Loucy (cell line): ENCODE data around the gene NARF.

Experiments
- EZH2phosphoT487 ChIP-seq: fragments of 200-600 bp; IDR thresholded peaks from 2 replicates; pipeline ENCODE4 v1.6.1; 2018; ENCODE audit warnings: antibody characterized with exemption, mild to moderate bottlenecking, moderate library complexity, borderline replicate concordance
- TF ChIP-seq, protein P1 (sequence below): fragments of 200-600 bp; sonication (generic); conservative IDR thresholded peaks from 2 replicates; pipeline ENCODE4 v1.5.1; 2014; ENCODE audit warnings: mild to moderate bottlenecking, antibody characterized with exemption, low read length

- TF ChIP-seq, protein P1, sequence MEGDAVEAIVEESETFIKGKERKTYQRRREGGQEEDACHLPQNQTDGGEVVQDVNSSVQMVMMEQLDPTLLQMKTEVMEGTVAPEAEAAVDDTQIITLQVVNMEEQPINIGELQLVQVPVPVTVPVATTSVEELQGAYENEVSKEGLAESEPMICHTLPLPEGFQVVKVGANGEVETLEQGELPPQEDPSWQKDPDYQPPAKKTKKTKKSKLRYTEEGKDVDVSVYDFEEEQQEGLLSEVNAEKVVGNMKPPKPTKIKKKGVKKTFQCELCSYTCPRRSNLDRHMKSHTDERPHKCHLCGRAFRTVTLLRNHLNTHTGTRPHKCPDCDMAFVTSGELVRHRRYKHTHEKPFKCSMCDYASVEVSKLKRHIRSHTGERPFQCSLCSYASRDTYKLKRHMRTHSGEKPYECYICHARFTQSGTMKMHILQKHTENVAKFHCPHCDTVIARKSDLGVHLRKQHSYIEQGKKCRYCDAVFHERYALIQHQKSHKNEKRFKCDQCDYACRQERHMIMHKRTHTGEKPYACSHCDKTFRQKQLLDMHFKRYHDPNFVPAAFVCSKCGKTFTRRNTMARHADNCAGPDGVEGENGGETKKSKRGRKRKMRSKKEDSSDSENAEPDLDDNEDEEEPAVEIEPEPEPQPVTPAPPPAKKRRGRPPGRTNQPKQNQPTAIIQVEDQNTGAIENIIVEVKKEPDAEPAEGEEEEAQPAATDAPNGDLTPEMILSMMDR, result no peak
- no peak for TF ChIP-seq EZH2phosphoT487
Observed at GRCh38 chr17:82491533-82491932, 33.0 kb downstream of the NARF start.
